Measurements from ENCODE around the gene VPS13C.

DNA sequence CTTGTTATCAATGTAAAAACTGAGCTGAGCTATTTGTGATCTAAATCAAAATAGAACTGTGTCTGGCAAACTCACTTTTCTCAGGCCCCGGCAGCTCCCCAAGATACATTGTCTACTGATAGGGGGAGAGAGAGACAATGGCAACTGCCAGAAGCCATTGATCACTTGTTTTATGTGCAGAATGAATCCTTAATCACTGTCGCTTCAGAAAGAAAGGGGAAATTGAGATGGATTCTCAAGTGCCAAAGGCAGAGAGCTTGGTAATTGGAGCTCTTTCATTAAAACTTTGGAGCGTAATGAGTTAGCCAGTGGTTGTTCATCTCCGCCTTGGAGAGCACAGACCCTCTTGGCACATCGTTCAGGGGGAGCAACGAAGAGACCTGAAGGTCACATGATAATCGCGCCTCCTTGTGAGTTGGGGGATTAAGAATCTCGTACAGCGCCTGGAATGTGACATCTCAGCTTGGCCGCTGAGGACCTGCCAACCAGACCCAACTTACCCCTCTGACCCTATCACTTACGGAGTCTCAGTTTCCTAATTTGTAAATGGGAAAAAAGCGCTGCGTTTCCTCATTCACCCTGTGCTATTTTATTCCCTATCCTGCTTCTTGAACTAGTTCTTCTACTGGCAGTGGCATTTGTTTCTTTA, 252.8 kb downstream of the VPS13C start:
- TF ChIP-seq, protein P1, sequence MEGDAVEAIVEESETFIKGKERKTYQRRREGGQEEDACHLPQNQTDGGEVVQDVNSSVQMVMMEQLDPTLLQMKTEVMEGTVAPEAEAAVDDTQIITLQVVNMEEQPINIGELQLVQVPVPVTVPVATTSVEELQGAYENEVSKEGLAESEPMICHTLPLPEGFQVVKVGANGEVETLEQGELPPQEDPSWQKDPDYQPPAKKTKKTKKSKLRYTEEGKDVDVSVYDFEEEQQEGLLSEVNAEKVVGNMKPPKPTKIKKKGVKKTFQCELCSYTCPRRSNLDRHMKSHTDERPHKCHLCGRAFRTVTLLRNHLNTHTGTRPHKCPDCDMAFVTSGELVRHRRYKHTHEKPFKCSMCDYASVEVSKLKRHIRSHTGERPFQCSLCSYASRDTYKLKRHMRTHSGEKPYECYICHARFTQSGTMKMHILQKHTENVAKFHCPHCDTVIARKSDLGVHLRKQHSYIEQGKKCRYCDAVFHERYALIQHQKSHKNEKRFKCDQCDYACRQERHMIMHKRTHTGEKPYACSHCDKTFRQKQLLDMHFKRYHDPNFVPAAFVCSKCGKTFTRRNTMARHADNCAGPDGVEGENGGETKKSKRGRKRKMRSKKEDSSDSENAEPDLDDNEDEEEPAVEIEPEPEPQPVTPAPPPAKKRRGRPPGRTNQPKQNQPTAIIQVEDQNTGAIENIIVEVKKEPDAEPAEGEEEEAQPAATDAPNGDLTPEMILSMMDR (IDR thresholded peaks at IDR 0.05), result no peak
- no peak for TF ChIP-seq EZH2 (IDR thresholded peaks at IDR 0.05)

Measured in neural progenitor cell (in vitro differentiated cells).